D721Med (cell line): ENCODE results near the gene UBP1.

ENCODE experiments used
- DNase-seq: peaks from one replicate; pipeline ENCODE4 v3.0.0; 2011; ENCODE audit warnings: low spot score; ENCODE audit not compliant: insufficient read length
- FAIRE-seq: peaks from 2 replicates; lab custom pipeline; 2011; peaks lifted over from hg19 to GRCh38; lab: Jason Lieb, UNC
- TF ChIP-seq, protein P1 (sequence below): IDR thresholded peaks from 2 replicates; pipeline ENCODE4 v1.5.1; 2012; ENCODE audit warnings: mild to moderate bottlenecking, control low read depth; ENCODE audit not compliant: insufficient read depth; ENCODE audit errors: missing control alignments

The UBP1 gene

DNA sequence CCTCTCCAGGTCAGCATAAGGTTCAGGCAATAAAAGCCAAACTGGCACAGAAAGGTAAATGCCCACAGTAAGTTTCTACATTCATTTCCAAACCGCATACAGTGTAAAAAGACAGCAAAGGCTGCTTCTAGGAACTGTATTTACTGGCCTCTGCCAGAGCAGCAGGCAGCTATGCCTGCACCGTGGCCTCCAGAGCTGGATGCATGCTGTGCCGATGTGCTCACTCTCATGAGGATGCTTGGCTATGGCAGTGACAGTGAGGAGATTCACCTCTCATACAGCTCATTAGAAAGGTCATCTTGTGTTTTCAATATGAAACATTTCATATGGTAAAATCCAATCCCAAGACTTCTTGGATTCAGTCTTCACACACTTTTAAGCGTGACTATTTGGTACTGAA lies 50.3 kb downstream of the UBP1 start:
- FAIRE-seq: no peak
- TF ChIP-seq, protein P1, sequence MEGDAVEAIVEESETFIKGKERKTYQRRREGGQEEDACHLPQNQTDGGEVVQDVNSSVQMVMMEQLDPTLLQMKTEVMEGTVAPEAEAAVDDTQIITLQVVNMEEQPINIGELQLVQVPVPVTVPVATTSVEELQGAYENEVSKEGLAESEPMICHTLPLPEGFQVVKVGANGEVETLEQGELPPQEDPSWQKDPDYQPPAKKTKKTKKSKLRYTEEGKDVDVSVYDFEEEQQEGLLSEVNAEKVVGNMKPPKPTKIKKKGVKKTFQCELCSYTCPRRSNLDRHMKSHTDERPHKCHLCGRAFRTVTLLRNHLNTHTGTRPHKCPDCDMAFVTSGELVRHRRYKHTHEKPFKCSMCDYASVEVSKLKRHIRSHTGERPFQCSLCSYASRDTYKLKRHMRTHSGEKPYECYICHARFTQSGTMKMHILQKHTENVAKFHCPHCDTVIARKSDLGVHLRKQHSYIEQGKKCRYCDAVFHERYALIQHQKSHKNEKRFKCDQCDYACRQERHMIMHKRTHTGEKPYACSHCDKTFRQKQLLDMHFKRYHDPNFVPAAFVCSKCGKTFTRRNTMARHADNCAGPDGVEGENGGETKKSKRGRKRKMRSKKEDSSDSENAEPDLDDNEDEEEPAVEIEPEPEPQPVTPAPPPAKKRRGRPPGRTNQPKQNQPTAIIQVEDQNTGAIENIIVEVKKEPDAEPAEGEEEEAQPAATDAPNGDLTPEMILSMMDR: no peak
- DNase-seq: no peak

- no peak for FAIRE-seq
- no peak for DNase-seq
- TF ChIP-seq, protein P1: no peak
These were observed 51.7 kb downstream of the UBP1 start for GRCh38 chr3:33388374-33389100.

DNA sequence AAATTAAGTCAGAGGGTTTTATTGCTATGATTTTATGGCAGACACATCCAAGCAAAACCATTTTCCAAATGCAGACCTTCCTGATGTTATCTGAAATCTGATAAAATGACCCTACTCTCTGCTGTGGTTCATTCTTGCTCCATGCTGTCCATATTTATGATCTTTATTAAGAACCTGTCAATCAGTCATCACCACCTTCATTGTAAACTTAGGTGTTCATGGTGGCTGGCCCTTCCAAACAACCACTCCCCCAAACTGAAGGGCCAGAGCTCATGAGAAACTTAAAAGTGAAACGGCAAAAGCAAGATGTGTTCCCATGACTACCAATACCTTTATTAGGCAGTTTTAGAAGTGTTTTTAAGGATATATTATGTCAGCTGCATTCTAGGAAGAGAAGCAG lies 53.6 kb downstream of the UBP1 start:
- FAIRE-seq: no peak
- DNase-seq: no peak
- TF ChIP-seq, protein P1: no peak

DNA sequence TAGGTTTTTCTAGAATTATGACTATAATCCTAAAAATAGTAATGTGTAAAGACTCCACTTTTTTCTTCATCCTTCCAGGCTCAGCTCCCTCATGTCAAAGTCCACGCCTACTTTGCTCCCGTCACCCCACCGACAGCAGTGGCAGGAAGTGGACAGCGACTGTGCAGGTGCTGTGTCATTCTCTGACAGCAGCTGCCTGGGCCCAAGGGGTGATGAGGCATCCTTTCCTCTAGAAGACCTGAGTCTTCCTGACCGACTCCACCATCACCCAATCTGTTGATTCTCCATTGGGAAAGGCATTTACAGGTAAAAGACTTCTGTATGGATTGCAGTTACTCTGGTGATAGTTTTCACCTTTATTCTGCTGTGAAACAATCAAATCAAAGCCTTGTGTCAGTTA lies 54.8 kb downstream of the UBP1 start:
- DNase-seq: no peak
- FAIRE-seq: no peak

DNA sequence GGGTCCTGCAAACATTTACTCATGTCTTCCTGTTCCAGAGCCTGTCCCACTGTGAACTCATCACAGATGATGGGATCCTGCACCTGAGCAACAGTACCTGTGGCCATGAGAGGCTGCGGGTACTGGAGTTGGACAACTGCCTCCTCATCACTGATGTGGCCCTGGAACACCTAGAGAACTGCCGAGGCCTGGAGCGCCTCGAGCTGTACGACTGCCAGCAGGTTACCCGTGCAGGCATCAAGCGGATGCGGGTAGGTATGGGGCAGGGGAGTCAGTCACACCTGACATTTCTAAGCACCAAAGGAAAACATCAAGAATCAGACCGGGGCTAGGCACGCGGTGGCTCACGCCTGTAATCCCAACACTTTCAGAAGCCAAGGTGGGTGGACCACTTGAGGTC lies 56.3 kb downstream of the UBP1 start:
- DNase-seq (no peak), FAIRE-seq (no peak)
- TF ChIP-seq, protein P1: no peak

More for the DNA sequence above, 54.8 kb downstream of the UBP1 start:
- TF ChIP-seq, protein P1: no peak

- TF ChIP-seq, protein P1: no peak
- DNase-seq (no peak), FAIRE-seq (no peak)
These were observed 59.6 kb downstream of the UBP1 start for GRCh38 chr3:33380653-33381052.

- FAIRE-seq (no peak), DNase-seq (no peak)
- TF ChIP-seq, protein P1: no peak
These were observed 62.3 kb downstream of the UBP1 start for GRCh38 chr3:33377931-33378330.
